Measurements from ENCODE around the gene GOLGA2. TPM values are rescaled to one million over a fixed set of nuclear protein-coding genes. Genes with fewer than 3 reads are reported as not detected.
"Not testable (repeated sequence)": the region's sequence is repeated elsewhere in the genome, so short reads cannot be mapped to it uniquely, and the experiment has no call there.

The GOLGA2 gene
- total and polyA plus RNA-seq, 7 experiments from 2014 or later, result 6.0 to 76.6 (median 58.1) TPM

DNA sequence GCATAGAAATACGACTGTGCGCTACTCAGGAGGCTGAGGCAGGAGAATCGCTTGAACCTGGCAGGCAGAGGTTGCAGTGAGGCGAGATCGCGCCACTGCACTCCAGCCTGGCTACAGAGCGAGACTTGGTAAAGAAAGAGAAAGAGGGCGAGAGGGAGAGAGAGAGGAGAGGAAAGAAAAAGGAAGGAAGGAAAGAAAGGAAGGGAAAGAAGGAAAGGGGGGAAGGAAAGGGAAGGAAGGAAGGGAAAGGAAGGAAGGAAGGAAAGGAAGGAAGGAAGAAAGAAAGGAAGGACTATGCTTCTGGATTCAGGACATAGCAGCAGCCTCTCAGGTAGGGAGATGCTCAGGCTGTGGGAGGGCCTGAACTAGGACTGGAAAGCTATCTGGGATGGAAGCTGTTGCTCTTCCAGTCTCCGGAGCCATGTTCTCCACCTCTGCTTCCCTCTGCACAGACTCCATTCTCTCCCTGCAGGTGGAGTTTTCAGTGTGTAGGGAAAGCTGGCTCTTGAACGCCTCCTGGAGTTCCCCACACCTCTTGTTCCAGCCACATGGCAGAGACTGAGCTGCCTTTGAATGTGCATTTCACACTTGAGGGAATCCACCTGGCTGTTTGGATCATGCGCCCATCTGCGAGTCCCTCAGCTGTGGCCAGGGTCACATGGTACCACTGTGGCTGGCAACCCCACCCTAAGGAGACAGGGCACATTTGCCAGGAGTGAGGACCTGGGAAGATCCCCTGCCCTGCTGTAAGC lies 9.4 kb upstream of the GOLGA2 start:
- Histone ChIP-seq H3K27ac (ENCODE audit: low read depth, low read length) (no peak overlapping the region), H3K27me3 (ENCODE audit: control insufficient read depth in 2 of 2, insufficient read depth in 2 of 2, low read length in 2 of 2) (no peaks in the 10 kb centered on the region), H3K36me3 (ENCODE audit: control insufficient read depth in 2 of 3, insufficient read depth in 3 of 3, low read length in 3 of 3) (peaks cover 0 to 29% (median 0%) of the 10 kb centered on the region in 3 experiments), H3K9me3 (ENCODE audit: control insufficient read depth in 2 of 3, low read length in 3 of 3) (no peaks in the 10 kb centered on the region), H3K4me1 (ENCODE audit: control insufficient read depth in 2 of 2, insufficient read depth in 2 of 2, low read length in 2 of 2) (no peaks in the 10 kb centered on the region), H3K4me3 (ENCODE audit: low read length) (no peak overlapping the region)
- H3K9me3 Mint-ChIP-seq, result no peaks in the 10 kb centered on the region
- POLR2A ChIA-PET, result no interaction called here
- H3K4me1 Mint-ChIP-seq, result peaks cover 0 to 3% (median under 1%) of the 10 kb centered on the region in 7 donors
- H3K36me3 Mint-ChIP-seq, result peaks cover 0 to 24% (median 4%) of the 10 kb centered on the region in 5 donors
- DNase-seq, result no peak
- intact Hi-C loops (cut with micrococcal nuclease), result no loop called here
- ATAC-seq, result no peak
- no peaks in the 10 kb centered on the region for H3K27me3 Mint-ChIP-seq
- H3K4me3 Mint-ChIP-seq, result no peak overlapping the region
- H3K27ac Mint-ChIP-seq, result no peak overlapping the region
- CTCF ChIA-PET, result interaction anchor here (0.7 kb wide), 1 partner anchor 54 kb away, joined by 3 read pairs; no protein-coding TSS in a partner anchor

DNA sequence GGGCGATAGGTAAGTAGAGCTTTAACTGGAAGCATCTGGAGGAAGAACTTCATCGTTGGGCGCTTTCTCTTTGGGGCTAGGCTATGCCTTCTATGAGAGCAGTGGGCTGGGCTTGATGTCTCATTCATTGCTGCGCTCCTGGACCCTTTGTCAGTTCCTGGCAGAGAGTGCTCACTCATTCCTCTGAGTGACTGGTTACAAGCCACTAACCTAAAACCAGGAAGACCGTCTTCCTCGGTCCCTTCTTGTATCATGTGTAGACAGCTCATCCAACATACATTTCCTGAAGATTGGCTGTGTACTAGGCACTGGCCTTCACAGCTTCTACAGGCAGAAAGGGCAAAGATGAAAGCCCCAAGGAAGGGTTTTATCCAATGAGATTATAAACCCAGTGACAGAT lies 6.7 kb upstream of the GOLGA2 start:
- no peak overlapping the region for H3K27ac Mint-ChIP-seq
- no peak overlapping the region for H3K27ac ChIP-seq (ENCODE audit: low read depth, low read length)
- peaks cover 0 to 20% (median 4%) of the 10 kb centered on the region in 5 donors for H3K36me3 Mint-ChIP-seq
- H3K9me3 ChIP-seq (ENCODE audit: control insufficient read depth in 2 of 3, low read length in 3 of 3), result no peaks in the 10 kb centered on the region
- H3K4me1 ChIP-seq (ENCODE audit: control insufficient read depth in 2 of 2, insufficient read depth in 2 of 2, low read length in 2 of 2), result no peaks in the 10 kb centered on the region
- H3K9me3 Mint-ChIP-seq, result no peaks in the 10 kb centered on the region
- intact Hi-C loops (cut with micrococcal nuclease), result no loop called here
- H3K4me3 ChIP-seq (ENCODE audit: low read length), result no peak overlapping the region
- H3K4me1 Mint-ChIP-seq, result peaks cover 2 to 15% (median 10%) of the 10 kb centered on the region in 7 donors
- DNase-seq (no peak), ATAC-seq (no peak)
- POLR2A ChIA-PET, result interaction anchor here (0.6 to 0.8 kb wide), 2 partner anchors 23 to 37 kb away, joined by 3 to 7 read pairs; no protein-coding TSS in a partner anchor
- H3K36me3 ChIP-seq (ENCODE audit: control insufficient read depth in 2 of 3, insufficient read depth in 3 of 3, low read length in 3 of 3), result peaks cover 0 to 19% (median 0%) of the 10 kb centered on the region in 3 experiments
- H3K27me3 ChIP-seq (ENCODE audit: control insufficient read depth in 2 of 2, insufficient read depth in 2 of 2, low read length in 2 of 2), result no peaks in the 10 kb centered on the region
- H3K27me3 Mint-ChIP-seq, result no peaks in the 10 kb centered on the region
- CTCF ChIA-PET, result no interaction called here
- no peak overlapping the region for H3K4me3 Mint-ChIP-seq

DNA sequence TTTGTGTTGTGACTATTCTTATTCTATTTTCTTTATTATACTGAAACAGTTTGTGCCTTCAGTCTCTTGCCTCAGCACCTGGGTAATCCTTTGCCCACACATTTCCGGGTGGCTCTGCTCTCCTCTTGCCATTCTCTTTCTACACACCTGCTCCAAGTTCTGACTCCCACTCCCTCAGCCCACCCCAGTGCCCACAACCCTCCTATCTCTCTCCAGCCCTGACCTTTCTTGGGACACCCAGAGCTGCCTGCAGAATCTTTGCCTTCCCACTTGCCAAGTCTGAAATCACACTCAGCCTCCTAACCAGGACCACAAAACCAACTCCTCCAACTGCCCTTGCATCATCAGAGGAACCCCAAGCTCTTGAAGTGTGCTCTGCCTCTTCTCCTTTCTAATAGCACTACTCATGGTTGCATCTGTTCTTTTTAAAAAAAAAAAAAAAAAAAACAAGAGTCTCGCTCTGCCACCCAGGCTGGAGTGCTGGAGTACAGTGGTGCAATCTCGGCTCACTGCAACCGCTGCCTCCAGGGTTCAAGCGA lies 4.3 kb upstream of the GOLGA2 start:
- H3K4me1 ChIP-seq (ENCODE audit: control insufficient read depth in 2 of 2, insufficient read depth in 2 of 2, low read length in 2 of 2), result peaks cover 10 to 11% of the 10 kb centered on the region in 2 donors
- H3K27ac ChIP-seq (ENCODE audit: low read depth, low read length), result no peak overlapping the region
- Mint-ChIP-seq H3K4me3 (peak overlapping the region in 1 of 10 donors; percentile 17), H3K9me3 (peaks cover 0 to 11% (median 0%) of the 10 kb centered on the region in 11 donors), H3K27ac (peak overlapping the region in 2 of 9 donors; percentile 68 to 84), H3K36me3 (peaks cover 0 to 15% (median 4%) of the 10 kb centered on the region in 5 donors), H3K4me1 (peaks cover 18 to 33% (median 28%) of the 10 kb centered on the region in 7 donors), H3K27me3 (peaks cover 0 to 7% (median 0%) of the 10 kb centered on the region in 5 donors)
- H3K4me3 ChIP-seq (ENCODE audit: low read length), result no peak overlapping the region
- CTCF ChIA-PET, result interaction anchor here (0.6 kb wide), 1 partner anchor 103 kb away, joined by 3 read pairs; no protein-coding TSS in a partner anchor
- no peak for DNase-seq
- H3K9me3 ChIP-seq (ENCODE audit: control insufficient read depth in 2 of 3, low read length in 3 of 3), result no peaks in the 10 kb centered on the region
- POLR2A ChIA-PET, result interaction anchor here (0.5 to 1.2 kb wide), 3 partner anchors 11 to 226 kb away, joined by 3 read pairs; no protein-coding TSS in a partner anchor
- H3K27me3 ChIP-seq (ENCODE audit: control insufficient read depth in 2 of 2, insufficient read depth in 2 of 2, low read length in 2 of 2), result no peaks in the 10 kb centered on the region
- no peak for ATAC-seq
- H3K36me3 ChIP-seq (ENCODE audit: control insufficient read depth in 2 of 3, insufficient read depth in 3 of 3, low read length in 3 of 3), result peaks cover 0 to 4% (median 0%) of the 10 kb centered on the region in 3 experiments
- intact Hi-C loops (cut with micrococcal nuclease), result no loop called here

DNA sequence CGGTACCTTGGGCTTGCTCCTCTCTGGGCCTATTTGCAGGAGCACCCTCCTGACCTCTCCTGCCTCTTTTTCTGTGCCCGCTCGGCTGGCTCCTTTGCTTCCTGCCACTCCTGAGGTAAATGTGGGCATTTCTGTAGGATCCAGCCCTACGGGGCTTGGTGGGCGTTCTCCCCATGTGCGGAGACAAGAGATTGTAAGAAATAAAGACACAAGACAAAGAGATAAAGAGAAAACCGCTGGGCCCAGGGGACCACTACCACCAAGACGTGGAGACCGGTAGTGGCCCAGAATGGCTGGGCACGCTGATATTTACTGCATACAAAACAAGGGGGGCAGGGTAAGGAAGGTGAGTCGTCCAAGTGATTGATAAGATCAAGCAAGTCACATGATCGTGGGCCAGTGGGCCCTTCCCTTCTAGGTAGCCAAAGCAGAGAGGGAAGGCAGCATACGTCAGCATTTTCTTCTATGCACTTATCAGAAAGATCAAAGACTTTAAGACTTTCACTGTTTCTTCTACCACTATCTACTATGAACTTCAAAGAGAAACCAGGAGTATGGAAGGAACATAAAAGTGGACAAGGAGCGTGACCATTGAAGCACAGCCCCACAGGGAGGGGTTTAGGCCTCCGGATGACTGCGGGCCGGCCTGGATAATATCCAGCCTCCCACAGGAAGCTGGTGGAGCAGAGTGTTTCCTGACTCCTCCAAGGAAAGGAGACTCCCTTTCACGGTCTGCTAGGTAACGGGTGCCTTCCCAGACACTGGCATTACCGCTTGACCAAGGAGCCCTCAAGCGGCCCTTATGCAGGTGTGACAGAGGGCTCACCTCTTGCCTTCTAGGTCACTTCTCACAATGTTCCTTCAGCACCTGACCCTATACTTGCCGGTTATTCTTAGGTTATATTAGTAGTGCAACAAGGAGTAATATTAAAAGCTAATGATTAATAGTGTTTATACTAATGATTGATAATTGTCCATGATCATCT lies 3.6 kb upstream of the GOLGA2 start:
- not testable (repeated sequence) for H3K4me3 ChIP-seq (ENCODE audit: low read length); H3K27ac ChIP-seq (ENCODE audit: low read depth, low read length); H3K36me3 ChIP-seq (ENCODE audit: control insufficient read depth in 2 of 3, insufficient read depth in 3 of 3, low read length in 3 of 3); H3K27me3 ChIP-seq (ENCODE audit: control insufficient read depth in 2 of 2, insufficient read depth in 2 of 2, low read length in 2 of 2); DNase-seq; ATAC-seq; H3K9me3 ChIP-seq (ENCODE audit: control insufficient read depth in 2 of 3, low read length in 3 of 3); H3K27me3 Mint-ChIP-seq
- intact Hi-C loops (cut with micrococcal nuclease), result loop anchor here (5.0 to 10.0 kb wide), 7 partner anchors 87 to 827 kb away; partner anchors contain the start of genes KYAT1 (in 2 of the 2), LRRC8A (in 2 of the 2), CIZ1 (in 1 of the 2) and LRSAM1 (in 1 of the 2)
- H3K4me1 ChIP-seq (ENCODE audit: control insufficient read depth in 2 of 2, insufficient read depth in 2 of 2, low read length in 2 of 2), result peaks cover 16 to 17% of the 10 kb centered on the region in 2 donors
- Mint-ChIP-seq H3K36me3 (peaks cover 0 to 15% (median 4%) of the 10 kb centered on the region in 5 donors), H3K27ac (peak overlapping the region in 3 of 9 donors; percentile 43 to 70 (median 68)), H3K4me3 (peak overlapping the region in 3 of 10 donors; percentile 13 to 48 (median 19)), H3K4me1 (peaks cover 24 to 40% (median 36%) of the 10 kb centered on the region in 7 donors), H3K9me3 (peaks cover 0 to 11% (median 0%) of the 10 kb centered on the region in 11 donors)
- CTCF ChIA-PET, result interaction anchor here (0.6 kb wide), 1 partner anchor 102 kb away, joined by 3 read pairs; no protein-coding TSS in a partner anchor
- POLR2A ChIA-PET, result interaction anchor here (0.5 to 1.2 kb wide), 3 partner anchors 10 to 227 kb away, joined by 3 read pairs; no protein-coding TSS in a partner anchor

DNA sequence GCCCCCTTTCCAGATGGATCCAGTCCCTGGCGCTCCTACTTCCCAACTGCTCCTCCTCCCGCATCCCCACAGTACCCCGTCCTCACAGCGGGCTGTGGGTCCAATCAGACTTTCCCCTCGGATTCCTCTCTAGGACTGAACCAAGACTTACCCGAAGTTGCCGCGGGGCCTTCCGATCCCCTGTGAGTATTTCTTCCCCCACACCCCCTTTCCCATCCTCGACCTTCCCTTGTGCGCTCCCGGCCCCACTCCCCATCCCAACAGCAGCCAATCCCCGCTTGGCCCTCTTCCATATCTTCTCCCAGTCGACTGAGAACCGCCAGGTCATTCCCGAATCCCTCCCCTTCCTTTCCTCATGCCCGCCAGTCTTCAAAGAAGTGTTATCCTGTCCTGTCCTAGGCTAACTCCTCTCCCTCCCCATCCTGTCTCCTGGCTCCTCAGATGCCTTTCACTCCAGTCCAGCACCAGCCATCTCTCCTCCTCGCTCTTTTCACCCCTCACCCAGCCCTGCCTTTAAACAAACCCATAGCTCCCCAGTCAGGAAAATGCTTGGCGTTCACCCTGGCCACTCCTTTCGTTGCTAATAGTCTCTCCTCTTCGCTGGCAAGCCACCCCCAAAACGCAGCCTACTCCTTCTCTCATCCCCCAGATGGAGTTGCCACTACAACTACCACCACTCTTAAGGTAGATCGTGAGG lies 915 bp upstream of the GOLGA2 start:
- no peaks in the 10 kb centered on the region for H3K9me3 ChIP-seq (ENCODE audit: control insufficient read depth in 2 of 3, low read length in 3 of 3)
- peak overlapping the region; percentile 95 for H3K4me3 ChIP-seq (ENCODE audit: low read length)
- intact Hi-C loops (cut with micrococcal nuclease), result loop anchor here (1.0 to 10.0 kb wide), 18 partner anchors 26 to 824 kb away; partner anchors contain the start of genes COQ4 (in 2 of the 2), KYAT1 (in 2 of the 2), LRRC8A (in 2 of the 2) and TRUB2 (in 2 of the 2)
- no peaks in the 10 kb centered on the region for H3K27me3 ChIP-seq (ENCODE audit: control insufficient read depth in 2 of 2, insufficient read depth in 2 of 2, low read length in 2 of 2)
- CTCF ChIA-PET, result interaction anchor here (0.6 kb wide), 1 partner anchor 382 kb away, joined by 3 read pairs; no protein-coding TSS in a partner anchor
- Mint-ChIP-seq H3K4me1 (peaks cover 24 to 52% (median 46%) of the 10 kb centered on the region in 7 donors), H3K27ac (peak overlapping the region; percentile 94 to 98 (median 97)), H3K36me3 (peaks cover 0 to 26% (median 8%) of the 10 kb centered on the region in 5 donors), H3K9me3 (peaks cover 0 to 11% (median 0%) of the 10 kb centered on the region in 11 donors), H3K4me3 (peak overlapping the region; percentile 94 to 98 (median 96)), H3K27me3 (peaks cover 0 to 7% (median 0%) of the 10 kb centered on the region in 5 donors)
- peak overlapping the region; percentile 90 for H3K27ac ChIP-seq (ENCODE audit: low read depth, low read length)
- peaks cover 0 to 6% (median 3%) of the 10 kb centered on the region in 3 experiments for H3K36me3 ChIP-seq (ENCODE audit: control insufficient read depth in 2 of 3, insufficient read depth in 3 of 3, low read length in 3 of 3)
- ATAC-seq (no peak), DNase-seq (peak in 2 of 9 donors; percentile 4 to 16)
- H3K4me1 ChIP-seq (ENCODE audit: control insufficient read depth in 2 of 2, insufficient read depth in 2 of 2, low read length in 2 of 2), result peaks cover 16 to 21% of the 10 kb centered on the region in 2 donors
- POLR2A ChIA-PET, result interaction anchor here (0.9 to 1.6 kb wide), 12 partner anchors 12 to 447 kb away, joined by 3 to 10 read pairs (median 5); partner anchors contain the start of genes BBLN, CIZ1, TRUB2 and URM1
